ENCODE data around the gene RPL31.

The RPL31 gene

DNA sequence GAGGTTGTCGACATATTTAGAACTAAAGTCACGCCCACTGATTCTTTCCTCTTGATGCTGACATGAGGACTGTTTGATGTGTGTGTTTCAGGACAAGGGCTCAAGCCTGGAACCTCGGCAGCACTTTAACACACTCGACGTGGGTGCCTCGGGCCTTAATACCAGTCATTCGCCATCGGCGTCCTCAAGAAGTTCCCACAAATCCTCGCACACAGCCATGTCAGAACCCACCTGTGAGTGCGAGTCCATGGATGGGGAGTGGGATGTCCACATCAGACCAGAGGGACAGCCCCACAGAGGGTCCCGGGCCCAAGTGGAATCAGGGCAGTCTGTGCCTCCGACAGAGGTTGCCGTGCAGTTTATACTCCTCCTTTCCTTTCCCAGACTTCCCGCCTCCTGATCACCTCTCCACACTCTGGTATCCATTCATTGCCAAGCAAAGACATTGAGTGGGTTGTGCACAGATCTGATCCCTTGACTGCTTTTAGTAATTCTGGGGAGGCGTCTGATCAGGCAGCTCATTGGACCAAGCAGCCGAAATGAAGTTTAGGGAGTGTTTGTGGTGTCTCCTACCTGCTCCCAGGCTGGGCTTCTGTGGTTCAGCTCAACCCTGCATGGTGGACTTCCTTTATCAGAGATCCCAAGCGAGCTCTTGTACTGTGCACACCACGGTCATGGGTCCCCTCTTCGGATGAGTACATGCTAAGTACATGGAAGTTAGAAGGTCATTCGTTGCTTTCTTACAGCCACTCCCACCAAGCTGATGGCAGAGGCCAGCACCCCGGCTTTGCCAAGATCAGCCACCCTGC is 27.2 kb upstream of the RPL31 start:
- in situ Hi-C loops (cut with MboI; ENCODE audit: low sequenced_read_pairs), result no loop called here

DNA sequence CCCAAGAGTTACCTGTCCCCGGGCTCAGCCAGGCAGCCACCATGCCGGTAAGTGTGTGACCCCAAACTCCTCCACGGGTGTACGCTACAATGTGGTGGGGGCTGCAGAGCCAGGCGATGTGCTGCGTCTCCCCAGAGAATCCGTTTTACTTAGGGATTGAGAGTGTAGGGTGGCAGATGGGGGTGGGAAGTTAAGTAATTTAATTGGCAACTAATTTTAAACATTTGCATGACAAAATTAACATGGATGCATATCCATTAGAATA is 26.6 kb upstream of the RPL31 start:
- in situ Hi-C loops (cut with MboI; ENCODE audit: low sequenced_read_pairs), result no loop called here

DNA sequence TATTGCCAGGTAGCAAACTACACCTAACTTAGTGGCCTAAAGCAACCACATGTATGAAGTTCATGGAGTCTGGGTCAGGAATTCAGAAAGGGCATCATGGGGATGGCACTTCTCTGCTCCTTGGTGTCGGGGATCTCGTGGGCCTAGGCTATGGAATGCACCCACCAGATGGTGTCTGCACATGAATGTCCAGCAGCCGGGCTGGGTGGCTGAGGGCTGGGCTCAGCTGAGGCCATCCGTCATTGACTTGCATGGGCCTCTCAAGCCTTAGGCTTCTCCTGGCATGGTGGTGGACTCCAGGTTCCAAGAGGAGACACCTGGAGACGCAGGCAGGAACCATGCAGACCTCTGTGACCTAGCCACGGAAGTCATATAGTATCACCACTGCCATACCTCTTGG is 26.0 kb upstream of the RPL31 start:
- in situ Hi-C loops (cut with MboI; ENCODE audit: low sequenced_read_pairs), result no loop called here

DNA sequence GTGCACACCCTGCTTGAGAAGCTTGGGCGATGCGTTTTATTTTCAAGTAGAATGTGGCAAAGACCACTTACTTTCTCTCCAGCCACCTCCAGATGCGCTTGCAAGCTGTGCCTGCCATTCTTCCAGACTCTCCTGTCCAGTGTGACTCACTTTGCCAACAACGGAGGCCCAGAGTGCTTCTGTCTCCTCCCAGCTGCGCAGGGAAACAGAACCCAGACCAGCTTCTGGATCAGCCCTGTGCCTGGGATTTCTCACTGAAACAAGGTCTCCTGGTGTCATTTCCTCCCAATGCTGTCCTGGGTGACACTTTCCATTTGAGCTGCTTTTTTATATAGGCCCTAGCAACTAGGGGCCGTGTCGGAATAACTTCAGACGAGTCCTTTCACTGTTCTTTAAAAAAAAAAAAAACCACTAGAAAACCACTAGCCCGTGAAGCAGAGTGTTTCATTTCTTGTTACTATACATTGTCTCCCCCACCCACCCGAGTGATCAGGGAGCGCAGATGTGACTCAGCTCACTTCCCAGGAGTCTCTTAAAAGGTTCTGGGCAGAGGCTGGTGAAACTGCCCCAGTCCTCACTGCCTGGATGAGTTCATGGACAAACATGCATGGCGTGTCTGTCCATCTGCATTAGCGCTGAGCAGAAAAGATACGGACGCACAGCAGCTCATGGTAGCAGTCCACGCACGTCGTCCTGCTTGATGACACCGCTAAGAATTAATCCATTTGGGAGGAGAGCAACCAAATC is 25.3 kb upstream of the RPL31 start:
- in situ Hi-C loops (cut with MboI; ENCODE audit: low sequenced_read_pairs), result no loop called here

DNA sequence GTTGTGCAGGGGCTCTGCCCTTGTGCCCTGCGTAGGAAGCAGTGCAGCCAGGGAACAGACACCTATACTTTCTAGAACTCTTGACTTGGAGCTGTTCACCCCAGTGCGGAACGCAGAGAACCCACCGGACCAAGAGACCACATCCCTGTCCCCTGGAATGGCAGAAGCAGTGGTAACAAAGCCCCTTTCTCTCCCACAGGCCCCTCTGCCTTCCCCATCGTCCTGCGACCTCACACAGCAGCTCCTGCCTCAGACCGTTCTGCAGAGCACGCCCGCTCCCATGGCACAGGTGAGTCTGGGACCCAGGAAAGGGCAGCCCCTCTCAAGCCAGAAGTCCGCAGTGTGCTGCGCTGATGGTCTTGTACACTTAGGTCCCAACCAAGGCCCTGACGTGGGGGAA is 24.6 kb upstream of the RPL31 start:
- in situ Hi-C loops (cut with MboI; ENCODE audit: low sequenced_read_pairs), result no loop called here

DNA sequence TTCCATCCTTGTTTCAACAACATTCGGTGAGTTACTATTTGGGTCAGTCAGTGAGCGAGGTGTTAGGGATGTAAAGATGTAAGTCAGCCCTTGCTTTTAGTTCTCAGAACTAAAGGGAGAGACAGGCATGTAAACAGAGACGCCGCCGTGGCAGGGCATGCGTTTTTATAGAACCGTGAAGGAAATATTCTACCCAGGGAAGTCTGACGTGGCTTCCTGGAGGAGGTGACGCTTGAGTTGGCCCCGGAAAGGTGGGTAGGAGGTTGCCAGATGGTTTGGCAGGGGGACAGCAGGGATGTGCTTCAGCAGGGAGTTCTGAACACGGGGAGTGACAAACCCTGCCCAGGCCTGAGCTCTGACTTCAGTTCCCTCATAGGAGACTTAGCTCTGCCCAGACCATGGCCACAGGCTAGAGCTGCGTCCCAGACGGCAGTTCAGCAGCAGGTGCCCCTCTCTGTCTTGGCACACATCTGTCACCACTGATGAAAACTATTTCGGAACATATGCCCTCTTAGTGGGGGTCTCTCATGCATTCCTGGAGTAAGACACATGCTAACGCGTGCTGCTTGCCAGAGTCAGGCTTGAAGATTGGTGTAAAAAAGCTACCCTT is 23.4 kb upstream of the RPL31 start:
- in situ Hi-C loops (cut with MboI; ENCODE audit: low sequenced_read_pairs), result no loop called here

DNA sequence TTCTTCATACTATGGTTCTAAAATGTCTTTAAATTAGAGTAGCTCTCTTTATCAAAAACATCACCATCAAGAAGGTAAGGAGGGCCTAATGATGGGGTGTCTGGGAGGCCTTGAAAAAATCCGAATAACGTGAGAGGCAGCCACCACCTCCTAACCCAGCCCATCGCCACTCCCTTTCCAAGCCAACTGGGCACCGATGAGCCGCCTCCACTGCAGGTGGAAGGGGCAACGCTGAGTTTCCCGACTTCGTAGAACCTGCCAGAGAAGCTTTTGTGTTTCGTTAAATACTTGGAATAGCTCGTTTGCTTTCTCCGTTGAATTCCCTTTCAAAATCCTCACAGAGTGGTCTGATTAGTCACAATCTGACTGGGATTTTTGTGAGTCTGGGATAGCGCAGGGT is 22.0 kb upstream of the RPL31 start:
- in situ Hi-C loops (cut with MboI; ENCODE audit: low sequenced_read_pairs), result loop anchor here (10.0 kb wide), 1 partner anchor 365 kb away; no protein-coding TSS in a partner anchor

DNA sequence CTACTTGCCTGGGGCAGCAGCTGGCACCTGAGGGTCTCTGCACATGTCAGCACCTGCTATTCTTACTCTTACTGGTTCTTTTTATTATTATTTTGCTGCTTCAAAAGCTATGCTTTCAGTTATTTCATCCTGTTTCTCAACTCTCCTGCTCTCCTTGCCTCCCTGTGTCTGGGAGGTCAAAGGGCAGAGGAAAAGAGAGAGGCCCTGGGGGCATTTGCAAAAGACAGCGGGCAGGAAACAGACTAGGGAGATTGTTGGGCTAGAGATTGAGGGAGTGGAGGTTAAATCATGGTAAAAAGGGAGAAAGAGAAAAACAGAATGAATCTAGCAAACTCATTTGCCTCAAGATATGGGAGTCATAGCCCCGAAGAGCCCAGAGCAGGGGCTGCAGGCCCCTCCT is 21.1 kb upstream of the RPL31 start:
- in situ Hi-C loops (cut with MboI; ENCODE audit: low sequenced_read_pairs), result loop anchor here (10.0 kb wide), 1 partner anchor 366 kb away; no protein-coding TSS in a partner anchor

DNA sequence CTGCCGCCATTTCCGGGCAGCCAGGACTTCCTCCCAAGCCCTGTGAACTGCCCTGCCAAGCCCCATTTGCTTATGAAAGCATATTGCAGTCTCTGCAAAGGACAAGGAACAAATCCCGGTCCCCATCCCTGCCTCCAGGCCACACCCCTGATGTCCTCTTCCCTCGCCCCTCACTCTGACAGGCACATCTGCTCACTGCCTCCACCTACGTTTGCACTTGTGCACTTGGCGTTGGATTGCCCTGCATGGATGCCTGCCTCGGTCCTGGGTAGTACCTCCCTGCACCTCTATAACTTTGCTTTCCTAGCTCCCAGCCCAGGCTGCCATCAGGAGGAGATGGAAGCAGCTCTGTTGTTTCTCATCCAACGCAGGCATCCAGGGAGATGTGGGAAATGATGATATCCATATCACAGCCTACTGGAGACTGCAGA is 19.6 kb upstream of the RPL31 start:
- in situ Hi-C loops (cut with MboI; ENCODE audit: low sequenced_read_pairs), result loop anchor here (10.0 kb wide), 1 partner anchor 368 kb away; no protein-coding TSS in a partner anchor

DNA sequence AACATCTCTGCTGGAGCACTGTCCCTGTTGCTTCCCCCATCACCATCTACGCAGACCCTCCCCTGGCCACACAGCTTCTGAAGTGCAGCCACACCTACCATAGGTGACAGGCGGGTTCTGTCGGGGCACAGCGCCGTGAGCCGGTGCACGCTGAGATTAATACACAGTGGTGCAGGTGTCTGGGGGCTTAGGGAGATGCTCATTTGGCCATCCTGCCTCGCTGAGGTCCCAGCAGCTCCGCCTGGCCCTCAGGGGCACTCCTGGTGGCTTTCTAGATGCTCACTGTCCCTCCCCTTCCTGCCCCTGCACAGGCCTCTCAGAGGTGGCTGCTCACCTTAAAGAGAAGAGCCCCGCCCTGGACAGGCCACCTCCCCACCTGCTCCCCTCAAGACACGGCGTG is 18.9 kb upstream of the RPL31 start:
- in situ Hi-C loops (cut with MboI; ENCODE audit: low sequenced_read_pairs), result loop anchor here (10.0 kb wide), 1 partner anchor 368 kb away; no protein-coding TSS in a partner anchor

DNA sequence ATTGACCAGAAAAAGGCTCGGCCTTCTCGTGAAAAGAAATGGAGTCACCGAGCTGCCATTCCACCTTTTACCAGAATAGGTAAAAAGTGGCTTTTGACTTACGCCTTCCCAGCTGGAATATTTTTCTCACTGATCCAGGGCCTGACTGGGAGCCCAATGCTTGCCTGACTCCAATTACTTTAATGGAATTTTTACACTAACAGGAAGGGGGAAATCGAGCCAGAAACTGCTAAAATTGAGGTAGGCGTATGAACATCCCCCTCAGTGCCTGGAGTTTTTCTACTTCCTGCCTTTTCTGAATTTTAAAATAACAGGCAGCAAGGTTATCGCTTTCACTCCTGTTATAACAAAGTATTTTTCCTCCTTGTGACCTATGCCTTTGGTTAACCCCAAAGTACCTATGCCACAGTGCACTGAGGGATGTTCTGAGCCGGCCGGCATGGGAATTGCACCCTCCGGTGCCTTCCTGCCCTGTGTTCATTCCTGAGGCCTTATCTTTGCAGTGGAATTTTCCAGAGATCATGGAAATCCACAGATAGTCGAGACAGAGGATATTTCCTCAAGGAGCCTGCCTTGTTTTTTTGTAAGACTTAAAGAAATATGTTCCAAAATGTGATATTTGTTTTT is 18.3 kb upstream of the RPL31 start:
- in situ Hi-C loops (cut with MboI; ENCODE audit: low sequenced_read_pairs), result loop anchor here (10.0 kb wide), 1 partner anchor 369 kb away; no protein-coding TSS in a partner anchor

DNA sequence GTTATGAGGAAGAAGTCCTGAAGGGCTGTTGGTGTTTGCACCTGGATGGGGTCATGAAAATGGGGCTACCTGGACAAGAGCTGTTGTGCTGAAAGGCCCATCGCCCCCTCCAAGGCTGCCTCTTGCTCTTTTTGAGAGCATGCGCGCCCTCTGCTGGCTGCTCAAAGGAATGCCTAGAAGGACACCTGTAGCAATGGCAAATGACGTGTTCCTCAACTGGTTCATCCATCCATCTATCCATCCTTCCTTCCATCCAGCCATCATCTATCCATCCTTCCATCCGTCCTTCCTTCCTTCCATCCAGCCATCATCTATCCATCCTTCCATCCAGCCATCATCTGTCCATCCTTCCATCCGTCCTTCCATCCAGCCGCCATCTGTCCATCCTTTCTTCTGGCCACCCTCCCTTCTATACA is 17.2 kb upstream of the RPL31 start:
- in situ Hi-C loops (cut with MboI; ENCODE audit: low sequenced_read_pairs), result loop anchor here (10.0 kb wide), 1 partner anchor 370 kb away; no protein-coding TSS in a partner anchor

DNA sequence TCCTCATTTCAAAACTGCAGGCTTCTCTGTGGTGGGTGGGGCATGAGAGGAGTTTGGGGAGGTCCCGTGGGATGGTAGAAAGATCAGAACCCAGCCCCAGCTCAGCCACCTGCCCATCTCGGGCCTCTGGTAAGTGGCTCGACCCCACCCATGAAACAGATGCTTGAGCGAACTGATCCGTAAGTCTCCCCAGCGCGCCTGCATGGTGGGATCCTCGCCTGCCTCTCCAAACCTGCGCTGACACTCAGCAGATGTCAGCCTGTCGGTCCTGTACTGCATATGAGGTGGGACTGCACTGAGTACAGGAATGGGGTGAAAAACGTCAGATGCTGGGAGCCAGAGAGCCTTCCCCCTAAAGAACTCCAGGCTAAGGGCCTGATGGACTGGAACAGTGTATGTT is 15.9 kb upstream of the RPL31 start:
- in situ Hi-C loops (cut with MboI; ENCODE audit: low sequenced_read_pairs), result loop anchor here (10.0 kb wide), 1 partner anchor 371 kb away; no protein-coding TSS in a partner anchor

DNA sequence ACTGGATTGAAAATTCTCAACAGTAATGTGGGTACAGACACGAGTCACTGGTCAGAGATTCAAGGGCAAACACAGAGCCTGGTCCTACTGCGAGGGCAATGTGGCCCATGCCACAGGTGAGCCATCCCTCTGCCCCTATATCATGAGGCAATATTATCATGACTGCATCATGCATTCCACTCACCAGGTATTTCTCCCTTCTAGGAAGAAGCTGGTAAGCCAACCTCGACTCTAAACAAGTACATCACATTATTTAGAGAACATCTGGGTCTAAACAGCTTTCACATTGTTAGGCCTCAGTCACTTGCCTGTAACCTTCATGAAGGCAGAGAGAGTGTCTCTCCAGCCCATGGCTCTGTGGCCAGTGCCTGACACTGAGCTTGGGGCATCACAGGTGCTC is 14.6 kb upstream of the RPL31 start:
- in situ Hi-C loops (cut with MboI; ENCODE audit: low sequenced_read_pairs), result loop anchor here (10.0 kb wide), 1 partner anchor 373 kb away; no protein-coding TSS in a partner anchor

DNA sequence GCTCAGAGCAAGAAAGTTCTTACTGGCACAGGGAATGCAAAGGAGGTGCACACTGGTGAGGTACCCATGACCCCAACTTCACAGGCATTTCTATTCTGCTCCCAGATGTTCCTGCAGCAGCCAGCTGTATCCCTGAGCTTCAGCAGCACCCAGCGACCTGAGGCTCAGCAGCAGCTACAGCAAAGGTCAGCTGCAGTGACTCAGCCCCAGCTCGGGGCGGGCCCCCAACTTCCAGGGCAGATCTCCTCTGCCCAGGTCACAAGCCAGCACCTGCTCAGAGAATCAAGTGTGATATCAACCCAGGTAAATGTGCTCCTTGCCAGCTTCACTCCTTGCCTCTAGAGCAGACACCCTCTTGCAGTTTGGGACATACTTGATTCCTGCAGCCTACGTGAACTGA is 14.1 kb upstream of the RPL31 start:
- in situ Hi-C loops (cut with MboI; ENCODE audit: low sequenced_read_pairs), result loop anchor here (10.0 kb wide), 1 partner anchor 373 kb away; no protein-coding TSS in a partner anchor

DNA sequence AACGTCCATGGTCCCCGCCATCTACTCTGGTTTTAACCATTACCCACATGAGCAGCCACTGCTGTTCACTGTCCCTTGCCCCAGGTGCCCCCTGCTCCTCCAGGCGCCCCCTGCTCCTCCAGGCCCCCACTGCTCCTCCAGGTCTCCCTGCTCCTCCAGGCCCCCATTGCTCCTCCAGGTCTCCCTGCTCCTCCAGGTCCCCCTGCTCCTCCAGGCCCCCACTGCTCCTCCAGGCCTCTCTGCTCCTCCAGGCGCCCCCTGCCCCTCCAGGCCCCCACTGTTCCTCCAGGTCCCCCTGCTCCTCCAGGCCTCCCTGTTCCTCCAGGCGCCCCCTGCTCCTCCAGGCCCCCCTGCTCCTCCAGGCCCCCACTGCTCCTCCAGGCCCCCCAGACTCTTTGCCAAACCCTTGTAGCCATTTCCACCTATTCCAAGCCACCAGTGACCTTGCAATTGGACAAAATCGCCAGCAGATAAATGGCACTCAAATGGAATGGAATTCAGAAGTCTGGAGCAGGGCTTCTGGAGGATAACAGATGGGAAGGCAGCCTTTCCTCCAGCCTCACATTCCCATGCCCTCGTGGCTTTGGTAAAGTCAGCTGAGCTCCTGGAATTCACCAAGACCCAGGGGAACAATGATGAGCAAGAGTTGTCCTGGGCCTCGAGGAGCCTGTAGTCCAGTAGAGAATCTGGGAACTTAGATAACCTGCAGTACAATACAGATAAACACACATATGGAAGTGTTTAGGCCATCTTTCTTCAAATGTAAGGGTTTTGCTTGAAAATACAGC is 13.3 kb upstream of the RPL31 start:
- in situ Hi-C loops (cut with MboI; ENCODE audit: low sequenced_read_pairs), result loop anchor here (10.0 kb wide), 1 partner anchor 374 kb away; no protein-coding TSS in a partner anchor

DNA sequence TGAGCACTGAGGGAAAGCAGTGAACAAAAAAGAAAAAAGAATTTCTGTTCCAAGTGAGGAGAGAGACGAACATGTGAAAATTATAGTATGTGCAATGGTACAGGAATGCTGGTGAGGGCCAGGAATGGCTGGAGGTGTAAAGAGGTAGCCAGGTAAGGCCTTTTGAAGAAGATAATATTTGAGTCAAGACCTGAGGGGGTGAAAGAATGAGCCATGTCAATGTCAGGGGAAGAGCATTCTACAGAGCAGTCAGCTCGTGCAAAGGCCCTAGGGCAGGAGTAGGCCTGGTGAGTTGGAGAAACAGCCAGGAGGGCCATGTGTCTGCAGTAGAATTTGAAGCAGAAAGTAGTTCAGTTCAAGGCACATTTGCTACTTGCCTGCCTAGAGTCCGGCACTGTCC is 12.4 kb upstream of the RPL31 start:
- in situ Hi-C loops (cut with MboI; ENCODE audit: low sequenced_read_pairs), result loop anchor here (10.0 kb wide), 2 partner anchors 265 to 375 kb away; no protein-coding TSS in a partner anchor

DNA sequence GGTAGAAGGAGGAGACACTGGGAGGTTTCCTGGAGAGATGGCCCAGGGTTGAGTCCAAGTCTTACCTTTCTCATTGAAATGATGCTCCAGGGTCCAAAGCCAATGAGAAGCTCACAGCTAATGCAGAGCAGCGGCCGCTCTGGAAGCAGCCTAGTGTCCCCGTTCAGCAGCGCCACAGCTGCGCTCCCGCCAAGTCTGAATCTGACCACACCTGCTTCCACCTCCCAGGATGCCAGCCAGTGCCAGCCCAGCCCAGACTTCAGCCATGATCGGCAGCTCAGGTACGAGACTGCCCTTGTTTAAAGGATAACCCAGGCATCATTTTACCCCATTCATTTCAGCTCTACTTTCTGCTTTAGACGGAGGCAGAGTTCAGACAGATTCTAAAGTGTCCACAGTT is 11.9 kb upstream of the RPL31 start:
- in situ Hi-C loops (cut with MboI; ENCODE audit: low sequenced_read_pairs), result loop anchor here (10.0 kb wide), 1 partner anchor 265 kb away; no protein-coding TSS in a partner anchor

DNA sequence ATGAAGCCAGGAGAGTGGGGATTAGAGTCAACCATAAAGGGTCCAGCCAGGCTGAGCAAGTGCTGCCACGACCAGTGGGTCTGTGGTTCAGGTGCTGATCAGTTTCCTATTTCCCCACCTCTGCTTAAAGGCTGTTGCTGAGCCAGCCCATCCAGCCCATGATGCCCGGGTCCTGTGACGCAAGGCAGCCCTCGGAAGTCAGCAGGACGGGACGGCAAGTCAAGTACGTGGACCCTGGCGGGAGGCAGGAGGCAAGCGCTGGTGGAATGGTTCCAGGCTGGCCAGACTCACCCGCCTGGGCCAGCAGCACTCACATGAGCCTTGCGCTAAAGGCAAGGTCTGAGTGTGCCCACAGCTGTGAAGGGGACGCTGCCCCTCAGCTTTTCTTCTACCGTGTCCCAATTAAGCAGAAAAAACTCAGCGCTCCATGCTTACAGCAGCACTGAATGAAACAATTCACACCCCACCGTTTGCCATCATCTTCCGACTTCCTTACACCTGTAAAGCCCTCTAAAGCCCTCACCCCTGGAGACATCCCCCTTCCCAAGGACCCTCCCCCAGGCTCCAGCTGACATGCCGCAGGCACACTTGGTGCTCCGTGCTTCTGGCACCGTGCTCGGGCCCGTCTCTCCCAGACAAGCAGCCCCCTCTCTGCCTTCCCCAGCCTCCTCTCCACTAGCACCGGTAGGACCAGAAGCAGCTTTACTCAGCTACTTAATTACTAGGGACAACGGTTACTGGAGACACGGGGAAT is 11.3 kb upstream of the RPL31 start:
- in situ Hi-C loops (cut with MboI; ENCODE audit: low sequenced_read_pairs), result loop anchor here (10.0 kb wide), 1 partner anchor 266 kb away; no protein-coding TSS in a partner anchor
